B cell (primary cell): ENCODE measurements around the gene HLCS. TPM values are rescaled to one million over a fixed set of nuclear protein-coding genes. Genes with fewer than 3 reads are reported as not detected.

Experiments
- ATAC-seq: fragments of 200-7000 bp; cut with Tn5 transposase; one replicate; pipeline ENCODE4 v1.10.0; 2021; ENCODE audit warnings: low read depth, mild to moderate bottlenecking, moderate number of reproducible peaks, moderate library complexity
- CTCF ChIA-PET: fragments of 350-600 bp; sonication (Branson Sonifier 250); formaldehyde crosslinking; loops from one replicate; lab custom pipeline; 2021; ENCODE audit warnings: antibody characterized with exemption, inconsistent platforms; lab: Charles Lee
- POLR2A ChIA-PET: fragments of 350-600 bp; sonication (Branson Sonifier 250); formaldehyde crosslinking; loops from one replicate; lab custom pipeline; 2021; ENCODE audit warnings: antibody characterized with exemption; lab: Charles Lee
- DNase-seq: peaks from one replicate; pipeline ENCODE4 v3.0.0; 2013
- H2AFZ ChIP-seq: 2 replicates; pipeline ENCODE4 v1.6.1; 2012; ENCODE audit warnings: mild to moderate bottlenecking, low read depth, low read length; ENCODE audit not compliant: insufficient read depth, poor library complexity, severe bottlenecking
- H3K27ac ChIP-seq, 2 donors: 1 replicate in 1 of 2; 2 replicates in 1 of 2; pipeline ENCODE4 v1.5.1; 2012 to 2013; ENCODE audit warnings: low read length in 2 of 2, mild to moderate bottlenecking in 2 of 2, moderate library complexity in 1 of 2
- H3K27me3 ChIP-seq, 4 experiments: fragments of 200-600 bp in 1 of 4; sonication (generic) in 1 of 4; replicated peaks in 1 of 4; 1 replicate in 2 of 4; 2 replicates in 2 of 4; pipeline versions ENCODE4 v1.6.1 to v1.7.0; 2013 to 2016; ENCODE audit warnings: low read length in 3 of 4, mild to moderate bottlenecking in 2 of 4, mixed read lengths in 1 of 4, moderate library complexity in 1 of 4; ENCODE audit not compliant: insufficient read depth in 4 of 4, control insufficient read depth in 3 of 4; ENCODE audit errors: control extremely low read depth in 1 of 4
- H3K36me3 ChIP-seq, 2 experiments: replicated peaks in 1 of 2; 1 replicate in 1 of 2; 2 replicates in 1 of 2; pipeline versions ENCODE4 v1.6.1 to v1.7.1; 2013; ENCODE audit warnings: low read length in 1 of 2; ENCODE audit not compliant: insufficient read depth in 2 of 2, control insufficient read depth in 1 of 2; ENCODE audit errors: control extremely low read depth in 1 of 2, extremely low read depth in 1 of 2
- H3K4me1 ChIP-seq, 2 donors: fragments of 200-600 bp in 1 of 2; sonication (generic) in 1 of 2; 1 replicate in 1 of 2; 2 replicates in 1 of 2; pipeline versions ENCODE4 v1.5.1 to v1.6.1; 2013 to 2017; ENCODE audit warnings: low read length in 2 of 2; ENCODE audit not compliant: control insufficient read depth in 2 of 2, insufficient read depth in 2 of 2
- H3K4me2 ChIP-seq: replicated peaks from 2 replicates; pipeline ENCODE3; 2012; ENCODE audit warnings: mild to moderate bottlenecking, low read depth, low read length; ENCODE audit not compliant: poor library complexity, severe bottlenecking
- H3K4me3 ChIP-seq, 5 experiments: fragments of 200-600 bp in 1 of 5; sonication (generic) in 1 of 5; 1 replicate in 3 of 5; 2 replicates in 2 of 5; pipeline versions ENCODE4 v1.5.1 to v1.7.0; 2011 to 2016; ENCODE audit warnings: low read length in 4 of 5, mild to moderate bottlenecking in 4 of 5, low read depth in 2 of 5, control low read depth in 1 of 5, moderate library complexity in 1 of 5; ENCODE audit not compliant: insufficient read depth in 1 of 5; ENCODE audit errors: control extremely low read depth in 1 of 5, extremely low read depth in 1 of 5
- H3K79me2 ChIP-seq: fragments of 200-600 bp; sonication (generic); one replicate; pipeline ENCODE4 v1.6.0; 2016; ENCODE audit warnings: low read length; ENCODE audit not compliant: control insufficient read depth, insufficient read depth
- H3K9ac ChIP-seq: fragments of 200-600 bp; sonication (generic); 2 replicates; pipeline ENCODE4 v1.6.1; 2017; ENCODE audit warnings: mild to moderate bottlenecking, low read length, moderate library complexity
- H3K9me3 ChIP-seq, 3 donors: one replicate each; pipeline versions ENCODE4 v1.6.1 to v1.7.1; 2013; ENCODE audit warnings: low read length in 2 of 3; ENCODE audit not compliant: control insufficient read depth in 2 of 3, insufficient read depth in 1 of 3; ENCODE audit errors: control extremely low read depth in 1 of 3
- H4K20me1 ChIP-seq: 2 replicates; pipeline ENCODE4 v1.6.0; 2012; ENCODE audit warnings: mild to moderate bottlenecking, low read length; ENCODE audit not compliant: insufficient read depth, control insufficient read depth, poor library complexity, severe bottlenecking
- H3K27ac Mint-ChIP-seq: one replicate; pipeline ENCODE4 v1.8.0; 2021; ENCODE audit warnings: mixed read lengths
- H3K27me3 Mint-ChIP-seq: one replicate; pipeline ENCODE4 v1.8.0; 2021; ENCODE audit warnings: mixed read lengths
- H3K4me1 Mint-ChIP-seq: one replicate; pipeline ENCODE4 v1.8.0; 2021; ENCODE audit warnings: mixed read lengths
- H3K4me3 Mint-ChIP-seq: one replicate; pipeline ENCODE4 v1.8.0; 2021; ENCODE audit warnings: mixed read lengths
- H3K9me3 Mint-ChIP-seq: one replicate; pipeline ENCODE4 v1.8.0; 2022; ENCODE audit warnings: mixed read lengths; ENCODE audit not compliant: insufficient read depth
- CTCF ChIP-seq: fragments of 200-600 bp; IDR thresholded peaks from one replicate; pipeline ENCODE4 v1.8.0; 2022; ENCODE audit warnings: antibody characterized with exemption, mild to moderate bottlenecking
- EZH2 ChIP-seq: IDR thresholded peaks from 2 replicates; pipeline ENCODE4 v1.6.1; 2012; ENCODE audit warnings: borderline replicate concordance, low read depth, mild to moderate bottlenecking, moderate library complexity, low read length; ENCODE audit not compliant: insufficient read depth, poor library complexity, severe bottlenecking
- WGBS: methylation state at CpG from one replicate; pipeline ENCODE4 v1.1.5; 2013; ENCODE audit warnings: missing lambda C conversion rate; ENCODE audit not compliant: insufficient coverage; 5-methylcytosine and 5-hydroxymethylcytosine counted together
- intact Hi-C: fragments of 100-400 bp; cut with micrococcal nuclease; formaldehyde crosslinking; loops from one replicate; pipeline ENCODE4 v1.10.0; 2022
- polyA plus RNA-seq: library from polyadenylated mRNA; depleted of rRNA; stranded (reverse); fragments of >200 nt; gene quantifications from 2 replicates; pipeline ENCODE4 v1.2.3, GENCODE V29; 2012
- total RNA-seq, 2 donors: library from RNA; stranded (reverse); fragments of 120-200 nt in 1 of 2; gene quantifications; 1 replicate in 1 of 2; 2 replicates in 1 of 2; pipeline versions ENCODE4 v1.2.3 to v1.2.4, GENCODE V29; 2013 to 2022

HLCS gene
- total and polyA plus RNA-seq, 2 donors (not counting 1 experiment from before 2014, with no cell fraction given), result 4.4 to 14.7 TPM

- Histone ChIP-seq H3K79me2 (no peaks in the 10 kb centered on the region), H3K9me3 (no peaks in the 10 kb centered on the region), H3K27ac (no peak overlapping the region), H2AFZ (no peak overlapping the region), H3K4me1 (peaks cover 6 to 8% of the 10 kb centered on the region in 2 donors), H3K9ac (no peak overlapping the region), H3K27me3 (no peaks in the 10 kb centered on the region), H3K36me3 (no peaks in the 10 kb centered on the region), H3K4me3 (no peak overlapping the region), H3K4me2 (no peak overlapping the region), H4K20me1 (no peaks in the 10 kb centered on the region)
- H3K4me1 Mint-ChIP-seq, result peaks cover 13% of the 10 kb centered on the region
- POLR2A ChIA-PET, result no interaction called here
- DNase-seq (no peak), ATAC-seq (no peak)
- no peak overlapping the region for H3K27ac Mint-ChIP-seq
- no peaks in the 10 kb centered on the region for H3K27me3 Mint-ChIP-seq
- TF ChIP-seq EZH2 (no peak), CTCF (no peak)
- intact Hi-C loops, result no loop called here
- CTCF ChIA-PET, result interaction anchor here (3.6 kb wide), 1 partner anchor 17 kb away, joined by 51 read pairs; no protein-coding TSS in a partner anchor
- WGBS, result 89% methylated on average over 12 of the region's 14 CpGs
- H3K4me3 Mint-ChIP-seq, result no peak overlapping the region
- no peaks in the 10 kb centered on the region for H3K9me3 Mint-ChIP-seq
These were observed 7.7 kb upstream of the HLCS start for GRCh38 chr21:36973986-36974850.

GRCh38 chr21:36968976-36969375 is 2.5 kb upstream of the HLCS start:
- H3K27ac ChIP-seq, result no peak overlapping the region
- ChIA-PET CTCF (interaction anchor here (1.4 kb wide), 1 partner anchor 8 kb away, joined by 4 read pairs; no protein-coding TSS in a partner anchor), POLR2A (no interaction called here)
- H3K79me2 ChIP-seq, result no peaks in the 10 kb centered on the region
- Mint-ChIP-seq H3K4me1 (peaks cover 15% of the 10 kb centered on the region), H3K27ac (no peak overlapping the region), H3K4me3 (no peak overlapping the region), H3K9me3 (no peaks in the 10 kb centered on the region), H3K27me3 (no peaks in the 10 kb centered on the region)
- no peaks in the 10 kb centered on the region for H4K20me1 ChIP-seq
- H3K4me2 ChIP-seq, result no peak overlapping the region
- no peaks in the 10 kb centered on the region for H3K36me3 ChIP-seq
- H3K27me3 ChIP-seq, result no peaks in the 10 kb centered on the region
- H3K4me3 ChIP-seq, result no peak overlapping the region
- ATAC-seq, result no peak
- H3K9me3 ChIP-seq, result no peaks in the 10 kb centered on the region
- DNase-seq, result no peak
- no peak overlapping the region for H2AFZ ChIP-seq
- H3K9ac ChIP-seq, result no peak overlapping the region
- no CpG with 5 or more reads among the region's 1 CpG for WGBS
- TF ChIP-seq CTCF (no peak), EZH2 (no peak)
- peaks cover 13 to 16% of the 10 kb centered on the region in 2 donors for H3K4me1 ChIP-seq
- intact Hi-C loops, result loop anchor here (5.0 kb wide), 1 partner anchor 593 kb away; no protein-coding TSS in a partner anchor
